Adipocyte (in vitro differentiated cells): ENCODE data around the gene EEF1AKMT4.
"Not testable (repeated sequence)": the region's sequence is repeated elsewhere in the genome, so short reads cannot be mapped to it uniquely, and the experiment has no call there.

Source experiments
- DNase-seq: peaks from one replicate; pipeline ENCODE4 v3.0.0-alpha.2; 2015; ENCODE audit warnings: low read depth
- H3K27me3 ChIP-seq: replicated peaks from 2 replicates; pipeline ENCODE4 v1.7.0; 2013; ENCODE audit warnings: mild to moderate bottlenecking, low read length, moderate library complexity; ENCODE audit not compliant: control insufficient read depth, insufficient read depth
- H3K36me3 ChIP-seq: 2 replicates; pipeline ENCODE4 v1.7.0; 2013; ENCODE audit warnings: low read length, mild to moderate bottlenecking, moderate library complexity; ENCODE audit not compliant: control insufficient read depth, insufficient read depth, severe bottlenecking
- H3K4me1 ChIP-seq: 2 replicates; pipeline ENCODE4 v1.7.0; 2013; ENCODE audit warnings: mild to moderate bottlenecking, low read length, moderate library complexity; ENCODE audit not compliant: control insufficient read depth, insufficient read depth
- H3K4me3 ChIP-seq: 2 replicates; pipeline ENCODE4 v1.7.0; 2013; ENCODE audit warnings: mild to moderate bottlenecking, low read length, moderate library complexity
- H3K9ac ChIP-seq: 2 replicates; pipeline ENCODE4 v1.7.0; 2013; ENCODE audit warnings: mild to moderate bottlenecking, low read length, moderate library complexity
- H3K9me3 ChIP-seq: 2 replicates; pipeline ENCODE4 v1.7.0; 2013; ENCODE audit warnings: mild to moderate bottlenecking, low read length, moderate library complexity; ENCODE audit not compliant: control insufficient read depth

The EEF1AKMT4 gene

DNA sequence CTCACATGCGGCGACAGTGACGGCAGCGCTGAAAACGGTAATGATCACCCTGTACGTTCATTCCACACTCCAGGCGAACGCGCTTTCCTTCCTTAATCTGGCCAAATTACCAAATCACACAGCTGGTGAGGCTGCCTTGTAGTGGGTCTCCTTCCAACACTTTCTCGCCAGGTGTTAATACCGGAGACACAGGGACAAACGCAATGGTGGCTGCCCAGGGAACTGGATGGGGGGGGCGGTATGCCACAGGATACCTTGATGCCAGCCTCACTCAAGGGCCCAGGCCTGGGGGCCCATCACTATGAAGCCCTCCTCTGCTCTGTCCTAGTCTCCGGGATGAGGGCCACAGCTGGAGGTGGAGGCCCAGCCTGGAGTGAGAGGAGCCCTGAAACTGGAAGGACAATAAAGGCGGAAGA, 13.3 kb downstream of the EEF1AKMT4 start:
- no peaks in the 10 kb centered on the region for H3K36me3 ChIP-seq
- peaks cover 10% of the 10 kb centered on the region for H3K4me1 ChIP-seq
- H3K27me3 ChIP-seq: peaks cover 6% of the 10 kb centered on the region
- no peaks in the 10 kb centered on the region for H3K9me3 ChIP-seq
- H3K4me3 ChIP-seq: no peak overlapping the region
- no peak for DNase-seq
- no peak overlapping the region for H3K9ac ChIP-seq

DNA sequence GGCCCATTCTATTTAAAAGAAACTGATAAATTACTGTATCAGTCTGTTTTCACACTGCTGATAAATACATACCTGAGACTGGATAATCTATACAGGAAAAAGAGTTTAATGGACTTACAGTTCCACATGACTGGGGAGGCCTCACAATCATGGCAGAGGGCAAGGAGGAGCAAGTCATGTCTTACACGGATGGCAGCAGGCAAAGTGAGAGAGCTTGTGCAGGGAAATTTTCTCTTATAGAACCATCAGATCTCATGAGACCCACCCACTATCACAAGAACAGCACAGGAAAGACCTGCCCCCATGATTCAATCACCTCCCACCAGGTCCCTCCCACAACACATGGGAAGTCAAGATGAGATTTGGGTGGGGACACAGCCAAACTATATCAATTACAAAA, 17.8 kb downstream of the EEF1AKMT4 start:
- not testable (repeated sequence) for DNase-seq, H3K9ac ChIP-seq, H3K36me3 ChIP-seq, H3K4me1 ChIP-seq, H3K9me3 ChIP-seq, H3K4me3 ChIP-seq
- H3K27me3 ChIP-seq: peaks cover 16% of the 10 kb centered on the region

- Histone ChIP-seq H3K36me3 (no peaks in the 10 kb centered on the region), H3K27me3 (peaks cover 46% of the 10 kb centered on the region), H3K4me3 (no peak overlapping the region), H3K9ac (no peak overlapping the region), H3K9me3 (peaks cover 3% of the 10 kb centered on the region), H3K4me1 (no peaks in the 10 kb centered on the region)
- no peak for DNase-seq
These were observed 22.8 kb downstream of the EEF1AKMT4 start for GRCh38 chr3:184272269-184272668.

DNA sequence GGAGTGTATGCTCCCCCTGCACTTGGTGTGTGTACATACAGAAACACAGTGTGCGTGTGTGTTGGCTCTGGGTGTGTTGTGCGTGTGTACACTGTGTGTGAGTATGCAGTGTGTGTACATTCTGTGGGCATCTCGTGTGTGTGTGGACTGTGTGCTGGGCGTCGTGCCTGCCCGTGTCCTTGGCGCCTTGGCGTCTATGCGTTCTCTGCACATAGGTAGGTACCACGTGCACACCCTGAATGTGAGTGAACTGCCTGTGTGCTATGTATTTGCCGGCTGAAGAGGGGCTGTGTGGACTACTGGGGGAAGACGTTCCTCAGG, 25.9 kb downstream of the EEF1AKMT4 start:
- H3K27me3 ChIP-seq: peaks cover 55% of the 10 kb centered on the region
- H3K9me3 ChIP-seq: peaks cover 3% of the 10 kb centered on the region
- no peak overlapping the region for H3K4me3 ChIP-seq
- no peak for DNase-seq
- H3K4me1 ChIP-seq: no peaks in the 10 kb centered on the region
- H3K36me3 ChIP-seq: no peaks in the 10 kb centered on the region
- no peak overlapping the region for H3K9ac ChIP-seq

DNA sequence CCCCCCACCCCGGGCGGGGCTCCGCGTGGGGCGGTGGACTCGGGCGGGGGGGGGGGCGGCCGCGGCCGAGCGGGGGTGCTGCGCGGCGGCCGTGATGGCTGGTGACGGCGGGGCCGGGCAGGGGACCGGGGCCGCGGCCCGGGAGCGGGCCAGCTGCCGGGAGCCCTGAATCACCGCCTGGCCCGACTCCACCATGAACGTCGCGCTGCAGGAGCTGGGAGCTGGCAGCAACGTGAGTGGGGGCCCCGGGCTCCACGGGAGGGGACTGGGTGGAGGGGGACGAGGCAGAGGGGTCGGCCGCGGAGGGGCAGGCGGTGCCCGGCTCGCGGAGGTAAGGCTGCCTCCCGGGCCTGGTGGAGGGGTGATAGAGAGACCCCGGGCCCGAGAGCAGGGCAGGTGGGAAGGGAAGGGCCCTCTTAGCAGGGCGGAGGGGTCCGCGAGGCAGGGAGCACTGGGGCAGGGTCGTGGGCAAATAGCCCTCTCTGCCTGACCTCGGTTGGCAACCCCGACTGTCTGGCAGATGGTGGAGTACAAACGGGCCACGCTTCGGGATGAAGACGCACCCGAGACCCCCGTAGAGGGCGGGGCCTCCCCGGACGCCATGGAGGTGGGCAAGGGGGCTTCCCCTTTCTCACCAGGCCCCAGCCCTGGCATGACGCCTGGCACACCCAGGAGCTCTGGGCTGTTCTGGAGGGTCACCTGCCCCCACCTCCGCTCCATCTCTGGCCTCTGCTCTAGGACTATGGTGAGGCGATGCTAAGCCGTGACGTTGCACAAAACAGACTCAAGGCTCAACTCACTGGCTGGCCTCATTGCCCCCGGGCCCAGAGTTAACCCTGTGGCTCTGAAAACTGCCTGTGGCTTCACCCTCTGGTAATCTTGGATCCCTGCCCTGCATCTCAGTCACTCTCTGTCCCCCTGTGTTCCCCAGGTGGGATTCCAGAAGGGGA, 26.8 kb downstream of the EEF1AKMT4 start, which contains the start of gene ECE2:
Gene ECE2 (plus strand): TSS at position 62 of the 950 bp plus-strand sequence. CDS start 132 bp downstream, at position 194.
- Histone ChIP-seq H3K4me3 (no peak within 1 kb of the TSS), H3K36me3 (no peaks in the 10 kb centered on the region), H3K4me1 (no peaks in the 10 kb centered on the region), H3K27me3 (peaks cover 49% of the 10 kb centered on the region), H3K9ac (no peak within 1 kb of the TSS), H3K9me3 (peaks cover 3% of the 10 kb centered on the region)
- peak; percentile 59 for DNase-seq

DNA sequence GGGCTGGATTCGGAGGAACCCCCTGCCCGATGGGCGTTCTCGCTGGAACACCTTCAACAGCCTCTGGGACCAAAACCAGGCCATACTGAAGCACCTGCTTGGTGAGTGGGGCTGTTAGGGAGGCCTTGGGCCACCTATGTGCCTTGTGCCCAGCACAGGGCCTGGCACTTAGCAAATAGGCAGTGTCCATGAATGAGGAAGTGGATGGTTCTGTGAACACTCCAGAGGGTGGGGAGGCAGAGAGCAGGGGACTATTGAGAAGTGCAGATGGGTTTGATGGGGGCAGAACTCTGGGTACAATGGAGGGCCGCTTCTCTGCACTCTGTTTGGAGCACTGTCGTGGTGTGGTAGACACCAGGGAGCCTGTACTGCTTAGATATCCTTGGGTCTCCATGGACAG, 27.9 kb downstream of the EEF1AKMT4 start:
- no peaks in the 10 kb centered on the region for H3K4me1 ChIP-seq
- peaks cover 48% of the 10 kb centered on the region for H3K27me3 ChIP-seq
- no peak overlapping the region for H3K4me3 ChIP-seq
- H3K36me3 ChIP-seq: no peaks in the 10 kb centered on the region
- no peak overlapping the region for H3K9ac ChIP-seq
- H3K9me3 ChIP-seq: peaks cover 7% of the 10 kb centered on the region
- DNase-seq: no peak

DNA sequence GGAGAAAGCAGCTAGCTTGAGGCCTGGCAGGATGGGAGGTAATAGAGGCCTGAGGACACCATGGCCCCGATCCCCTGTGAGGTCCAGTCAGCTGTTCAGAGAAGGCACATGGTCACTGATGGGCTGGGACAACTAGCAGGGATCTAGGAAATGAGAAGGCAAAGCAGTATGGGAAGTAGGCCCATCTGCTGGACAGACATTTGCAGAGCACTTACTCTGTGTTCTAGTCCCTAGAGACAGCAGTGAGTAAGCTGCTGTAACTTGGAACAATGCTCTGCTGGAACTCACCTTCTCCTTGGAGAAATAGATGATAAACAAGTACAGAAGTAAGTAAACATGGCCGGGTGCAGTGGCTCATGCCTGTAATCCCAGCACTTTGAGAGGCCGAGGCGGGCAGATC, 33.5 kb downstream of the EEF1AKMT4 start:
- H3K4me1 ChIP-seq: no peaks in the 10 kb centered on the region
- no peak overlapping the region for H3K9ac ChIP-seq
- no peak for DNase-seq
- H3K36me3 ChIP-seq: no peaks in the 10 kb centered on the region
- peaks cover 22% of the 10 kb centered on the region for H3K27me3 ChIP-seq
- H3K9me3 ChIP-seq: peaks cover 11% of the 10 kb centered on the region
- no peak overlapping the region for H3K4me3 ChIP-seq

DNA sequence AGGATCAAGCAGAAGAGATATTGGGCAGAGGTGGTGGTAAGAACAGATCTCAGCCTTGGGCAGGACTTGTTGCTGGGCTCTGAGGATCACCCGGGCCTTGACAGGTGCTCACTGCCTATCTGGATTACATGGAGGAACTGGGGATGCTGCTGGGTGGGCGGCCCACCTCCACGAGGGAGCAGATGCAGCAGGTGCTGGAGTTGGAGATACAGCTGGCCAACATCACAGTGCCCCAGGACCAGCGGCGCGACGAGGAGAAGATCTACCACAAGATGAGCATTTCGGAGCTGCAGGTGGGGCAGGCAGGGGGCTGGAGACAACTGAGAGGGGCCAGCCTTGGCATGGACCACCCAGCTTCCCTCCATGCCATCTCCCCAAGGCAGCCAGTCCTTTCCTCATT, 34.2 kb downstream of the EEF1AKMT4 start:
- Histone ChIP-seq H3K27me3 (peaks cover 17% of the 10 kb centered on the region), H3K4me1 (no peaks in the 10 kb centered on the region), H3K9me3 (peaks cover 11% of the 10 kb centered on the region), H3K4me3 (no peak overlapping the region), H3K9ac (no peak overlapping the region), H3K36me3 (no peaks in the 10 kb centered on the region)
- no peak for DNase-seq

DNA sequence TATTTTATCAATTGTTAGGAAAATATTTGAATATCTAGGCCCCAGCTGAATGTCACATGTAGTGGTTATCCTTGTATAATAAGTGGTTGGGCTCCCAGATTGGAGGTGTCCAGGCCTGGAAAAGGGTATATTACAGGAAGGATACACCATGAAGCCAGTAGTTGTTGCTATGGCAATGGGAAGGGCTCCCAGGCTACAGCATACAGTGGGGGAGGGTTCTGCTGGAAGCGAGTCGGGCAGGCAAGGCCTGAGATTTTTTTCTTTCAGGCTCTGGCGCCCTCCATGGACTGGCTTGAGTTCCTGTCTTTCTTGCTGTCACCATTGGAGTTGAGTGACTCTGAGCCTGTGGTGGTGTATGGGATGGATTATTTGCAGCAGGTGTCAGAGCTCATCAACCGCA, 35.2 kb downstream of the EEF1AKMT4 start:
- Histone ChIP-seq H3K27me3 (peaks cover 16% of the 10 kb centered on the region), H3K4me1 (no peaks in the 10 kb centered on the region), H3K4me3 (no peak overlapping the region), H3K36me3 (no peaks in the 10 kb centered on the region), H3K9me3 (peaks cover 11% of the 10 kb centered on the region), H3K9ac (no peak overlapping the region)
- DNase-seq: peak; percentile 67

GRCh38 chr3:184289426-184289938, 40.0 kb downstream of the EEF1AKMT4 start:
- Histone ChIP-seq H3K27me3 (peaks cover 26% of the 10 kb centered on the region), H3K4me3 (no peak overlapping the region), H3K36me3 (no peaks in the 10 kb centered on the region), H3K9me3 (no peaks in the 10 kb centered on the region), H3K4me1 (no peaks in the 10 kb centered on the region), H3K9ac (no peak overlapping the region)
- DNase-seq: peak; percentile 70

DNA sequence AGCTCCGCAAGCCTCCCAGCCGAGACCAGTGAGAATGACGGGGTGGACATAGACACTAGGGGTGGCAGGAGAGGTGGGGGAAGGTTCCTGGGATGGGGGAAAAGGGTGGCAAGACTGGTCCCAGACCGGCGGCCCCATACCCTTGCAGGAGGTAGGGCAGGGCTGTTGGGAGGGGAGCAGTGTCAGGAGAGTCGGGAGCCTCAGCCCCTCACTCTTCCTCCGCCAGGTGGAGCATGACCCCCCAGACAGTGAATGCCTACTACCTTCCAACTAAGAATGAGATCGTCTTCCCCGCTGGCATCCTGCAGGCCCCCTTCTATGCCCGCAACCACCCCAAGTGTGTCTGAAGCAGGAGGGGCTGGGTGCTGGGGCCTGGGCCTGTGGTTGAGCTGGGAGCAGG, 40.9 kb downstream of the EEF1AKMT4 start:
- Histone ChIP-seq H3K4me3 (no peak overlapping the region), H3K4me1 (no peaks in the 10 kb centered on the region), H3K9me3 (no peaks in the 10 kb centered on the region), H3K27me3 (peaks cover 26% of the 10 kb centered on the region), H3K9ac (no peak overlapping the region), H3K36me3 (no peaks in the 10 kb centered on the region)
- DNase-seq: no peak
